ENCODE results near the gene SHKBP1.

DNA sequence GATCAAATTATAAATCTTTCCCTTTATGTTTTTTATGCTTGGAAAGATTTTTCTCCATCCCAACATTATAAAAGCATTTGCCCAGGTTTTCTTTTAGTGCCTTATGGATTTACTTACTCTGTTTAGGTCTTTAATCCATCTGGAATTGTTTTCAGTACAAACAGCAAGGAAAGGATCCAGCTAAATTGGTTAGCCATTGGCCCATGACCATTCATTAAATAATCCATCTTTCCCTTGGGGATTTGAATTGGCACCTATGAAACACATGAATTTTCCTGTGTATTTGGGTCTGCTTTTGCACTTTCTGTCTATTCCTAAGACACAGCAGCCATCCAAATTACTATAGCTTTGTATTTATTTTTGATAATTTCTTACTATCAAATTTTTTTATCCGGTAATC is 28.8 kb upstream of the SHKBP1 start:
- TF ChIP-seq ISL1 (CRISPR knock-in tag; IDR thresholded peaks at IDR 0.05): no peak
- no peak for TF ChIP-seq ZC3H10 (CRISPR knock-in tag; IDR thresholded peaks at IDR 0.05)

All from SK-N-SH treated with all-trans-retinoic acid at 6 μM for 48 hours (cell line).